Right hindlimb (tissue), 1 donor: ENCODE measurements around the gene FLOT2.
A peak's percentile ranks its signal among the peaks of the same experiment; 100 is the strongest.
"Not testable (repeated sequence)": the region's sequence is repeated elsewhere in the genome, so short reads cannot be mapped to it uniquely, and the experiment has no call there.

Source experiments
- DNase-seq: peaks from one replicate; pipeline ENCODE4 v3.0.0-alpha.2; 2018

Gene FLOT2

DNA sequence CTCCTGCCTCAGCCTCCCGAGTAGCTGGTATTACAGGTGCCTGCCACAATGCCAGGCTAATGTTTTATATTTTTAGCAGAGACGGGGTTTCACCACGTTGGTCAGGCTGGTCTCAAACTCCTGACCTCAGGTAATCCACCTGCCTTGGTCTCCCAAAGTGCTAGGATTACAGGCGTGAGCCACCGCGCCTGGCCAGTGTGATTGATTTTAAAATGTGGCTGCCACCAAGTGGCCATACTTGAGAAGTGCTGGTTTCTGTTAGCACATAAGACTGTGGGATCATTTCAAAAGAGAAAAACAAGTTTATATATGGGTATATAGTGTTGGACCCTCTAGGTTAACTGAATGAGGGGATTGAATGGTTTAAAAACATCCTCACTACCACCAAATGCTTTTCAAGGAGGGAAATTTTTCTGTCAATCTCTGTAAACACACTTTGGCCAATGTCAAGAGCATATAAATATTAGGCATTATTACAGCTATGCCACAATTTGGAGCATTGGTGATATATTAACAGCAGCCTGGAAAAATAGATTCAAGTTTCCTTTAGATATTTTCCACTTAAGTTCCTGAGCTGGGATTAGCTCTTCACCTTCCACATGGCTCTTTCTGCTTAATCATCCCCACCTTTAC lies 18.9 kb upstream of the FLOT2 start:
- DNase-seq: peak; percentile 36

GRCh38 chr17:28912938-28913333 lies 15.4 kb upstream of the FLOT2 start:
- DNase-seq: no peak

DNA sequence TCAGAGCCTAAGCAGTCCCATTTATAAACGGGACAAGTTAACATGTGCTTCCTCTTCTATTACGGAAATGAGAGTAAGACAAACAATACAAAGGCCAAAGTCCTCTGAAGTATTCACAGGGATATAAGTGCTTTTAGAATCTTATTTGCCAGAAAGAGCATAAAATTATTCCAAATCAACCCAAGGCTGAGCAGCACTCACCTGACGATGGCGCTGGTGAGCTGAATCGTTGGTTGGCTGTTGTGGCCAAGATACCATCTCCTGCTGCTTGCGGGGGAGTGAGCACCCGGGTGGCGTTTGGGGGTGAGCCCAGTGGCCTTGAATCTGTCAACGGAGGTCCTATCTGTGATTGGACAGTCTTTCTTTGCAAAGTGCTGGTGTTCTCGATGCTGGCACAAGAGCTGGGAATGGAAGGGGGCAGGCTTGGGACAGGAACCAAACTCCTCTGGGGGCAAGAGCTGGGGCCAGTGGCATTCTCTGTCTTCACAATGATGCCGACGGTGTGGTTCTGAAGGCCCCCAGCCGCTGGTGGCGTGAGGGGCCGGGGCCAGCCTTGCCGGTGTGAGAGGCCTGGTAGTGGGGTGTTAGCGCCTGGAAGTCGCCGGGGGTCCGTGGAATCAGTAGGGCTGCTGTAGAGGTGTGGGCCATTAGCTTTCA lies 14.9 kb upstream of the FLOT2 start:
- DNase-seq: no peak

DNA sequence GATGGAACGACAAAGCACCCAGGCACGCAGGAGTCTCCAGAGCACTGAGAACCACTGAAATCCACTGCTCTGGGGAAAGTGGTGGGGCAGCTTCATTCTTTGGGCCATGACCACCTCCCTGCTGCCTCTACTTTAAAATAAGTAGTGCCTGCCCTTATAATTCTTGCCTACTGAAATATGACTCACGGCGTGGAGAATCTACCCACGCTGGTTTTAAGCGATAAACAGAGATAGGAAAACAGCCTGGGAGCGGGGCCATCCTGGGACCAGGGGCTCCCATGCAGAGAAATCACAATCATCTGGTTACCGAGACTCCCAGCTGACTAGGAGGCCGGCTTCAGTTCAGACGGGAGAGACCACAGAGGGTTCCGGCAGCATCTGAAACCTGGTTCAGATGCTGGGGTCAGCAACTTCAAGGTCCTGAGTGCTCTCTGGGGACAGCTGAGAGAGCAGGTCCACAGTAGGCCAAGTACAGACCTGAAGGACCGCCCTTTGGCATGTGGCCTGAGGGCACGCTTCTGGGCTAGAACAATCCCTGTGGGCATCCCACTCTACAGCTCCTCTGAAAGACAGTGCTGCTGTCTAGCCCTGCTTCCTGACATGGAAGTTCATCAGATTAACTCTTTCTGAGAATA lies 14.0 kb upstream of the FLOT2 start:
- DNase-seq: no peak

DNA sequence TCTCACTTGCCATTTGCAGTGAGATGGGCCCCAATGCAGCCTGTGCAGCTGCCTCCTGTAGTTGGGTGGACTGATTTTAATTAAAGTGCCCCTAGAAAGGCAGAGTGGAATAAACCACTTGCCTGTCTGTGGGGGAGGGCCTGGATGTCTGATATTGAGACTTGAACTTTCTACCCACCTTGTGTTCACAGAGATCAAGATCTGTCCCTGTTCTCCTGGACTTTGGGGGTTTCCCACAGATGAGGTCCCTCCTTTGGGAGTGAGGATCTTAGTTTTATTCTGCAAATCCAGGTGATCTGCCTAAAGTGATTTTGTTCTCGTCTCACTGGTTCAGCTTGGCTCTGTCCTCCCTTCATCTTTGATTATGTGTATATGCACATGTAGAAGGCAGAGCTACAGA lies 13.0 kb upstream of the FLOT2 start:
- DNase-seq: no peak

DNA sequence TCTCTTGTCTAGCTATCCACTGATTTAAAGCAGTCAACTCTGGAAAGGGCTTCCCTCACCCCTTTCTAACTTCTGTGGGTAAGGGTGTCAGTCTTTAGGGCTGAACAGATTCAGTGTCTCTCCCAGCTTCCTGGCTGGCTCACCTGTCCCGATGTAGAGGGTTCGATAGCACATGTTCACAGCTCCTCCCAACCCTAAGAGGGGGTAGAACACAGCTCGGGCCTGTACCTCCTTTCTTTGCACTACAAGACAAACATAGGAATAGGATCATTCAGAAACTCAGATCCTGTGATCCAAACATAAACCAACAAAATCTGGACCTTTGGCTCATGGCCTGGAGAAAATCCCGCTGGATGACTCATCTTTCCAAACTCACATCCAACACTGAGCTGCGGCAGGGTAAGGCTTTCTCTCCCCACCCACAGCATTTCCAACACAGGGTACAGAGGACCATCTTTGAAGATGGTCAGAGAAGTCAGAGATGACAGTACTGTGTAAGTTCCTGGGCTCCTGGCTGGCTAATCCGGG lies 11.2 kb upstream of the FLOT2 start:
- peak; percentile 53 for DNase-seq

DNA sequence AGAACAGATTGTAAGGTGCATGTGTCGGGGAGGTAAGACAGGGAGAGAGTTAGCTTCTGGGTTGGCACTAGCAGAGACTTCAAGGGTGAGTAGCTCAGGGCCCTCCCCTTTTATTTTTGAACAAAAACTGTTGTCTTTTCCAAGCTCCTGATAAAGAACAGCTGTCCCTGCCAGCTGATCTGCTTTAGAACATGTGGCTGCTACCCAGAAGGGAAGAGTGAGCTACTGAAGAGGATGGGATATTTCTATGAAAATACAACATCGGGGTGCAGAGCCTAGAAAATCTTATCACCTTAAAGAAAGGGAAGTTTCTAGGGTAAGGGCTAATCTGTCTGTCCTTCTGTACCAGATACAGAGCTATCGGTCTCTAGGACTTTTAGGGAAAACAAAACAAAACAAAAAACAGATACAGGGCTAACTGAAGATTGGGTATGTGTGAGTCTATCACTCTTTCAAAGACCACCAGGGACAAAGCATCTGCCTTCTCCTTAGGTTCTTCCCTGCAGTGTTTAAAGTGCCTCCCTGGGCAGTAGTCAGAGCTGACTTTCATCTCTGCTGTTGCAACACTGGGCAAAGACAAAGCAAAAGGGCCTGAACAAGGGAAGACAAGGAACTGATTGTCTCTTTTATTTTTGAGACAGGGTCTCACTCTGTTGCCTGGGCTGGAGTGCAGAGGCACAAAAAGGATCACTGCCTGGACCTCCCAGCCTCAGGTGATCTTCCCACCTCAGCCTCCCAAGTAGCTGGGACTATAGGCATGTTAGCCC lies 10.4 kb upstream of the FLOT2 start:
- no peak for DNase-seq

DNA sequence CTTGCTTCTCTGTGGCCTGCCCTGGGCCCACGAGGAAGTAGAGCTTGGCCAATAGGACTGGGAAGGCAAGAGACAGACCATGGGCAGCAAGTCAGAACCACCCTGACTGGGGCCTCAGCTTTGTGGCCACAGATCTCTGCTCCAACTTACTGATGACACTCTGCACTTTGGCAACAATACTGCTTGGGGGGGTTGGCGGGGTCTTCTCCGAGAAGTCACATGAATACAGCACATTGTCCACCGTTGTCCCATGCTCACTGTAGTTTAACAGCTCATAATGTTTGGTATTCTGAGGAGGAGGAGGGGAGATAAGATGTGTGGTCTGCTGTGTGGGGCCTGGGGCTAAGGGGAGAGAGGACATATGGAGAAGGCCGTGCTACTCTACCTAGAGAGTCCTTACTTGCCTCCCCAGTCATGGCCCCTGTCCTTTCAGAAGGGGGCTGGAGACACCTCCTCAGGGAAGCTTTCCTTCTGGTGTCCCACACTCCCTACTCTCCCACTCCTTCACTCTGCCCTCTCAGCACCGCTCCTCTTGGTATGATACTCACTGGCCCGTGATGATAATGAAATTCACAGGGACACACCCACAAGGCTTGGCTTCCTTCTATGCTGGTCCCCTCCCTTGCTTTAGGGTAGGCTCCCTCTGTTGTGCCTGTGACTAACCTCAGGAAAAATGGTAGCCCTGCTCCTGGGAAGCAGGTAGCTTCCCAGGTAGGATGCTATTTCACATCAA lies 9.3 kb upstream of the FLOT2 start:
- DNase-seq: no peak

- DNase-seq: no peak
Observed at GRCh38 chr17:28906276-28906675, 8.7 kb upstream of the FLOT2 start.

DNA sequence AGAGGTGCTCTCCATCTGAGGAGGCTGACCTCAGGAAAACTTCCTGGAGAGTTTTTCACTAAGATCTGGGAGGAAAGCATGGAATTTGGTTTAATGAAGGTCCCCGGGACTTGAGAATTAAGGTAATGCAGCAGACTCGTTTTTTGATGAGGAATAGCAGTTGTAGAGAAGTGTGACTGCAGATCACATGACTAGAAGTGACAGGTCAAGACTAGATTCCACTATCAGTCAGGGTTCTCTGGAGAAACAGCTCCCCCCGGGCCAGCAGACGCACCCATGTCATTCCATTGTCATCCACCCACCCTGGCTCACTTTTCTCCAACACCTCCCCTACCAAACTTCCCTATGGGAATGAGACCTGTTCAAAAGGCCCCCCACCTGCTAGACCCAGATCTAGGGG lies 7.3 kb upstream of the FLOT2 start:
- no peak for DNase-seq

DNA sequence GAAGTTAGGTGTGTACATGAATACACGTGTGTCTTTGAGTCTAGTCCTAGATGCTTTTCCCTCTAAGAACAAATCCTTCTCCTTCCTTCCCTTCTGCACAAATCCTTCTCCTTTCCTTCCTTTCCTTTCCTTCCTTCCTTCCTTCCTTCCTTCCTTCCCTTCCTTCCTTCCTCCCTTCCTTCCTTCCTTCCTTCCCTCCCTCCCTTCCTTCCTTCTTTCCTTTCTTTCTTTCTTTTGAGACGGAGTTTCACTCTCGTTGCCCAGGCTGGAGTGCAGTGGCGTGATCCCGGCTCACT lies 6.0 kb upstream of the FLOT2 start:
- DNase-seq: not testable (repeated sequence)

- DNase-seq: peak; percentile 88
Observed at GRCh38 chr17:28902819-28903545, 5.4 kb upstream of the FLOT2 start, which contains the start of gene DHRS13. Gene DHRS13, minus strand, starts transcription at chr17:28903079. Its CDS starts 135 bp downstream, at chr17:28902944.

DNA sequence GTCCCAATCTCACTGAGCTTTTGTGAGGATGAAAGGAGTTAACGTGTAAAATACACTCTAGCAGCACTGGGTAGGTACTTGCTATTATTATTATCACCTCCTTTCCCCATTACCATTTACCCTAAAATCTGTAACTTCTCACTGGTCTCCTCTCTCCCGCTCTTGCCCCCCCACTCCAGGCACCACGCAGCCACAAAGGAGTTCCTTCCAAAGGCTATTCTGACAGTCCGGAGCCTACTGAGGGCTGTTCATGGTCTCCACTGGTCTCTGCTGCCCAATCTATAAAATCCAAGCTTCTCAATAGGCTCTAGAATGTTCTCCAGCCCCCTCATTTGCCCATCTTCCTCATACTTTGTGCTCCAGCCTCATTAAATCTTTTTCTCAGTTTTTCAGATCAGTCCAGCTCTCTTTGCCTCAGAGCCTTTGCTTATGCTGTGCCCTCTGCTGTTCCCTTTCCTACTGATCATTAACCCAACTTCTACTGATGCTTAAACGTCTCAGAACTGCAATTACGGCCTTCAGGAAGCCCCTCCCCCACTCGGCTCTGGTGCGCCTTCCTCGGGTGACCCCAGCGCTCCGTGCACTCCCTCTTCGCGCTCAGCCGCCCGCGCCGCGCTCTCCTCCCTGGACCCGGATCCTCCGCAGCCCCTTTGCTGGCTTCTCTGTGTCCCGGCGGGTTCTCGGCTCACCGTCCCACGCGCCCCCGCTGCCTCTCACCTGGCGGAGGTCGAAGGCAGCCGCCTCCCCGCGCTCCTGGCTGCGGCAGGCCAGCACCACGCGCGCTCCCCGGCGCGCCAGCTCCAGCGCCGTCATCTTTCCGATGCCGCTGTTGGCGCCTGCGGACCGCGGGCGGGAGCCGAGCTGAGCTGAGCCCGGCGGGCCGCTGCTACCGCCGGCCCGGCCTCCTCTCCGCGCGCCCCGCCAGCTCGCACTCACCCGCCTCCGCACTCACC lies 4.6 kb upstream of the FLOT2 start:
- DNase-seq: no peak

GRCh38 chr17:28900986-28901726 lies 3.6 kb upstream of the FLOT2 start:
- DNase-seq: no peak

- DNase-seq: no peak
Observed at GRCh38 chr17:28899212-28899815, 1.8 kb upstream of the FLOT2 start.

DNA sequence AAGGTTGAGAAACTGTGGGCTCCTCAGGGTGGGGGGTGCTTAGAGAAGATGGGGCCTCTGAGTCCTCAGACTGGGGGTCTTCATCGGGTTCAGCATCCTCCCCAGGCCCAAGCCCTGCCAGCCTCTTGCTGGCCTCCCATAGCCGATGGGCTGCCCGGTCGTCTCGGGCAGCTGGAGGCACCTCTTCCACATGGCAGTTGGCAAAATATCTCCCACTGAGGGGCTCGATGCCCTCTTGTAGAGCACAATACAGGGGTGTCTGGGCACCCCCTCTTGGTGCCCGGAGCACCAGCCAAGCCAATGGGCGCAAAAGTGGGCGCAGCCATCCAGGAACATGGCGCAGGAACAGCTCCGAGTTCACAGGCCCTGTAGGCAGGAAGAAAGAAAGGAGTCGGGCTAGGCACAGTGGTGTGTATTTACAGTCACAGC lies 1.0 kb upstream of the FLOT2 start:
- DNase-seq: no peak

GRCh38 chr17:28897769-28898526 lies 415 bp upstream of the FLOT2 start:
- no peak for DNase-seq

- DNase-seq: no peak
Observed at GRCh38 chr17:28896491-28896883, 1.0 kb downstream of the FLOT2 start.
